Cortex of kidney (tissue), 1 donor: ENCODE results near the gene SULT1B1.
"Not testable (repeated sequence)": the region's sequence is repeated elsewhere in the genome, so short reads cannot be mapped to it uniquely, and the experiment has no call there.

ENCODE experiments used
- DNase-seq: peaks from one replicate; lab custom pipeline; 2025; lab: John Stamatoyannopoulos, UW

SULT1B1 gene

DNA sequence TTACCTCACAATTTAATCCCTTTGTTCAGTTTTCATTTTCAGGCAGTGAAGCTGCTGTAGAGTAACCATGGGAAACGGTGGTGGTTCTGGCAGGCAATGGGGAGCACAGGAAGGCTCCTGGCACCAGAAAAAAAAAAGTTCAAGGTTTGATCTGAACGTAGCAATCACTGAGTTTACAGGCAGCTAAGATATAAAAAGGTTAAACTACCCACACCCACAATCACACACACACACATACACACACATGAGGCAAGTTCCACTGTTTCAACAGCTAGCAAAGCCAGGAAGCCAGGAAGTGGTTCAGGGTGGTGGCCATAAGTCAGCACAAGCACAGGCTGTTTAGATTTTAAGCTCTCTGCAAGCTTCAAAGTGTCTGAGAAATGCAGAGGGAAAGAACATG, at the start of gene SULT1B1:
SULT1B1 (minus strand) TSS at position 166 of the 400 bp plus-strand sequence. CDS start 5,403 bp downstream, outside the sequence.
- no peak for DNase-seq

DNA sequence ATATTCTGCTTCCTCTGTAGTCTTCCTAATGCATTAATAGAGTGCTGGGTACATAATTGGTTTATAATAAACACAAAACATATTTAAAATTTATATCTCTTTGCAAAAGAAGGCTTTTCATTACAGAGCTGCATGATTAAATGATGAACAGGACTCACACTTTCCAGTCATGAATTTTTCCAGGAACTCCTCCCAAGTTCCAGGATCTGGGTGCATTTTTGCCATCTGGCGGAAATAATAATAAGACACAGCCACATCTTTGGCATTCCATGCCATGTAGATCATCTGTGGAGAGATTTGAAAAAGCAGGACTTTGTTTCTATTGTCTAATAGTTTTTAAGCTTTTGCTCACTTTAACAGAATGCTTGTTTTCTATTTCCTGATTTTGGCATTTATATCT, 40.2 kb upstream of the SULT1B1 start:
- no peak for DNase-seq

DNA sequence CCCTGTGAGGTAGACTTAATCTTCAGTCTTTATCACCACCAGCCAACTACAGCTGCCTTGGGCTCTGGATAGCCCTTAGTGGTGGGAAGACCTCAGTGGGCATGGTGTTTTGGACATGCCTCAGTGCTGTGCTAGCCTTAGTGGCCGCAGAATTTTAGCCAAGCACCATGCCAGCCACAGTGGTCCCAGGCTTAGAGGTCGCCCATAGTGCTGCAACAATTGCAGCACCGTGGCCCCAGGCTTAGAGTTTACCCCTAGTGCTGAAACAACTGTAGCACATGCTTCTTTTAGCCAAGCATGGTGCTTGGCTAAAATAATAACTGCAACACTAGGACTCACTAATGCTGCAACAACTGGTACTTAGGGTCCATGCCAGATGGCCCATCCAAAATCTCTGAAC, 38.9 kb upstream of the SULT1B1 start:
- DNase-seq = no peak

DNA sequence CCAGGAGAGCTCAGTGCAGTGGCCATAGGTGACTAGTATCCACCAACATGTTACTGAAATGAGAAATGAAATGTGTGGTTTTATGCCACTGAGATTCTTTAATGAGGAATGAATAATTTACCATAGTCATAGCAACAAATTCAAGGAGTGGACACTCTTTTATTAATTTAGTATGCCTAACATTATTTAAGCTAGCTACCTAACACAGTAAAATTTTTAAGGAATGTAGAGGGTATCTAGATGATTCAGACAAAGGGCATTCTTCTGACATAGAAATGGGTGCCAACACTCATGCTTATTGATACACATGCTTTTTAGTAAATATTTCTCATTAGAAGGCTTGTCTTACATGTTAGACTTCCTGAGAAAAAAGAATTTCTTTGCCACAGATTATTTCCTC, 33.3 kb upstream of the SULT1B1 start:
- no peak for DNase-seq

DNA sequence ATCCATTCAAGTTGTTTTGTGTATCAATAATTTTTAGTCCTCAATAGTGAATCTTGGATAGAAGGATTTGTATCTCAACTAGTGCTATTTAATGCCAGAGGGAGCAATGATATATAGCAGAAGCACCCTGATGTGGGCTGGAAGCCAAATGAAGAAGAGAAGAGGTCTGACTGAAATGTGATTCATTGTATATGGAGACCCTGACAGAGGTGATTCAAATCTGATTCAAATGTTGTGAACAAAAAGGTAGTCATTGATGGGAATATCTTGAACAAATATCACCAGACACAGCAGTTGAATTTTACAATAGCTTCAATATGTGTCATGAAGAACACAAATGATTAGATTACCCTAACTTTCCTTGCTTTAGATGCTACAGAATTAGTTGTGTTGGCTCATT, 27.5 kb upstream of the SULT1B1 start:
- DNase-seq = no peak

DNA sequence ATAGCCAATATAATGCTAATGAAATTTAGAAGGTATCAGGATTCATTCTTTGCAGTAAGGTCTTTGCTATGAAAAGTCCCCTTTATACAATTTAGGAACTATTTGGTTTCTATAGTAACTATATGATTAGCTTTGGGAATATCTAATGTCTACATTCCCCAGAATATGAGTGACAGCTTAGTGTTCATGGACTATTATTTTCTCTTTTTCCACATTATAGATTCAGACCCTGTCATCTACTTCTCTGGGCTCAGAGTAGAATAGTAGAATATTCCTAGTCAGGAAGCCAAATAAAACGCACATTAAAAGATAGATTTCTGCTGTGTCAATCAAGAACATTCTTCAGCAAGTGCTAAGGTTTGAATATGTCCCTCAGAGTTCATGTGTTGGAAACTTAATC, 26.1 kb upstream of the SULT1B1 start:
- DNase-seq = no peak

DNA sequence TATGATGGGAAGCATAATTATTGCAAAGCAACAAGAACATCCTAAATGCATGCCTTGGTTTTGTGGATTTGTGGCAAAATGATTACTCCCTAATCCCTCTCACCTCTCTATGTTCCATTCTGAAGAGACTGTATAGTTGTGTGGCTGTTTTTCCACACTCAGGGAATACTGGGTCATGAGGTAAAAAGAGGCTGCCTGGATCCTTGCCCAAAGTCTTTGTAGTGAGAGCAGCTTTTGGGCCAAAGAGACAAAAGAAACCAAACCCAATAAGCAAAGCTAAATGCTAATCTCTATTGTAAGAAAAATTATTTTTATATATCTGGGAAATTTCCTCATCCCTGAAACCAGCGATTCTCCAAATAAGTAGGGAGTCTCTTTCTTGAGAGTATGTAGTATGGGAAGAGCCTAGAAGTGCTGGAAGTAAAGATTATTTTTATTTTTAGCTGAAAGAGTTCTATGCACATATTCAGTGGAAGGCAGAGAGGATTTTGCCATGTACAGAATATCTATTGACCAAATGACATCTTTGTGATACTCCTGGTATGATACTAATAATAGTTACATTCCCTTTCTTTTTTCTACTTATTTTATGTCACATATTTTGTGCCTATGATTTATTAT, 24.9 kb upstream of the SULT1B1 start:
- DNase-seq = no peak

DNA sequence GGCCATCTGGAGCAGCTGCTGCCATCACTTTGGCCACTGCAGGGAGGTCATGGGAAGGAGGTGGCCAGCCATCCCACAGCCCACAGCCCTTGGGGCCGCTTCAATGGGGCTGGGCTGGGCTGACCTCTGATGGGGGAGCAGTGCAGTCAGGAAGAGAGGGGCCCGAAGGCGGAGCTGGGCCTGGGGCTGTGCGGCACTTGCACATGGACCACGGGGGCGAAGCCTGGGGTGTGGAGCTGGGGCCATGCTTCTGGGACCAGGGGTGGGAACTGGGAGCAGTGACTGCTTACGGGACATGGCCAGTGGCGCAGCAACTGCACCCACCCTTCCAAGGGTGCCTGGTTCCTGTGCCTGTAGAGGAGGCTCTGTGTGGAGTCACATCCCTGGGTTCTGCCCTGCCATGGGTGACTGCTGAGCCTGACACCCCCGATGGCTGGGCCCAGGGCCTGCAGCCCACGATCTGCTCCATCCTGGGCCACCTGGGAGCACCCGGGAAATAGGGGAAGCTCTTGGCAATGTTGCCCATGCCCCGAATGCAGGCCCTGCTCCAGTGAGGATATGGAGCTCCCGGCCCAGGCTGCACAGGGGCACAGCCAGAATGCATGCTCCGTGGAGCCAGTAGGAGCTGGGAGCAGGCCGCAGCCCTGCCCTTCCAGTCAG, 22.4 kb upstream of the SULT1B1 start:
- no peak for DNase-seq

DNA sequence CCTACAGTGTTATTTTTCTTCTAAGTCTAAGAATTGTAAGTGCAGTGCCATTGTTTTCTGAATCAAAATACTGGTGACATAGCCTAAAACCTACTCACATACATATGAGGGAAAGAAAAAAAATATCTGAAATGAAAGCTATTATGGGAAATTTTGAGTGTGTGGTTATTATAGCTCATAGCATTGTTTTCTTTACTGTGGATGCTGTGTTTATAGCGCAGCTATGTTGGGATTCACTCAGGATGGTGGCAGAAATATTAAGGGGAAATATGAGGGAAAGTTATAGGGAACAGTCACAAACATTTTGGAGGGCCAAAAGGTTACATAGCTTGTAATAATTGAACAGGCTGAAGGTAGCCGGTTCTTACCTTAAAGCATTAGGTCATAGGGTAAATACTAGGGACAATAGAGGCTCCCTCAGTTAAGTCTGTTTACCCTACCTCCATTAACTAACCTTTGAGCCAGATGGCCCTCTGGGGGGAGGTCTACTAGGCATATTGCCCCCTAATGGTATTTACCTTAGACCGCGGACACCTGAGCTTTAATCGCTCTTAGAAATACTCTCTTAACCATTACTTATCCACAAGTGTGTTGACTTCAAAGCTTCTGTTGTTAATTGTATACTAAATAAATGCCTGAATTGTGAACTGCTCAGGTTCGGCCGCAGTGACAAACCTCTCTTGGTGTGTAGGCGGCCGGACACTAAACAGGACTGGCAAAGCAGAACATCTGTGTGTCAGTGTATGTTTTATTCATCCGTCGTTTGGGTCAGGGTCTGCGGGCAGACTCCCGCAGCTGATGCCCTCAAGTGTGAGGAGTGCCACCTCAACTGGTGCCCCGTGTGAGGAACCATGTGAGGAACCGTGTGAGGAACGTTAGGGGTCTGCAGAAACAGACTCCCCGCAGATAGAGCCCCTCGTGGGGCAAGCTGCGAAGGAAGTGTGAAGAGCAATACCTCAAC, 21.3 kb upstream of the SULT1B1 start:
- DNase-seq = no peak

DNA sequence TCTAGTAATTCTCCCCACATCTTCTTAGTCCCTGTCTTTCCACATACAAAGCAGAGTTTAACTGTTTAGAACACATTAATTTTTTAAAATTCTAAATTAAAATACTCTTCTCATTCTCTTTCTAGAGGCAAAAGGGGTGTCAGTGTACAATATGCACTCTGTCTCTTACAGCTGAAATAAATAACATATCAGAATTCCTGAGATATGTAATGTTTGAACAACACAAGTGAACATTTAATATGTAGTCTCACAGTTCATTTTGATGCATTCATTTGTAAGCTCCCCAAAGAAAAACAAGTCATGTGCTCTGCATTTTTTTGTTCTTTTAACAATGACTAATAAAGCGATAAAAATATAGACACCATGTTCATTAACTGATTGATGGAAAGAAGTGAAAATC, 19.7 kb upstream of the SULT1B1 start:
- no peak for DNase-seq

DNA sequence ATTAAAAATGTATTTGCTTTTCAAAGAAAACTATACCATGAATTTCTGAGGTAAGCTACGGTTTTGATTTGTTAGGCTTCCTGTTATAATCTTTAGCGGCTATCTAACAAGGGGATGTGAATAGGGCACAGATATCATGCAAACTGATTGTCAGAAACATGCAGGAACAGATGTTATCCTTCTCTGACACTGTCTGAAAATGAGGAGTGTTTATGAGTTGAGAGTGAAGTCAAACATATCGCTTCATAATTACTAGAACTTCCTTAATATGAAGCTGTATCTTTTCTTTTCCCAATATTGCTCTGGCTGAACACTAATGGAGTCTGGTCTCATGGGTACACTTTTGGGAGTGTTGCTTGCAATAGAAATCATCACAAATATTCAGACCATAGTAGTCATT, 16.3 kb upstream of the SULT1B1 start:
- no peak for DNase-seq

DNA sequence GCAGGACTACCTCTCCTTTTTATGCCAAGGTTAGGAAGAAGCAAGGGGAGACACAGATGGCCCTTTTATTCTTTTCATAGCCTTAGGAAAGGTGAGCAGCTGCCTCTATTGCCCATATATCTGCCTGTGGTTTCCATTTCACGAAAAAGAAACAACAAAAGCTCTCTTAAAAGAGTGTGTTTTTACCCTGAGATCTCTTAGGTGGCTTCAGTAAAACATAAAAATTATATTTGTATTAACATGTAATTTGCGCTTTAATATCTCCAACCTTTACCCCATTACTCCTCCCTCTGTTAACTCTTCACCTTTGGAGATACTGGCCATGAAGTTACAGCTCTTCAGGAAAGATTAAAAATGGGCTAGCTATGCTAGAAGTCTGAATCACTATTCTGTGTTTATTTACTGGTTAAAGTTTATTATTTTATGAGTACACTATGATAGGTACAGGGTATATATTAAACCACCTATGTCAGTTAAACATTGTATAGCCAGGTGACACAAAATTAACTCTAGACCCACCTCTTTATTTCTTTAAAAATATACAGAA, 15.0 kb upstream of the SULT1B1 start:
- no peak for DNase-seq

DNA sequence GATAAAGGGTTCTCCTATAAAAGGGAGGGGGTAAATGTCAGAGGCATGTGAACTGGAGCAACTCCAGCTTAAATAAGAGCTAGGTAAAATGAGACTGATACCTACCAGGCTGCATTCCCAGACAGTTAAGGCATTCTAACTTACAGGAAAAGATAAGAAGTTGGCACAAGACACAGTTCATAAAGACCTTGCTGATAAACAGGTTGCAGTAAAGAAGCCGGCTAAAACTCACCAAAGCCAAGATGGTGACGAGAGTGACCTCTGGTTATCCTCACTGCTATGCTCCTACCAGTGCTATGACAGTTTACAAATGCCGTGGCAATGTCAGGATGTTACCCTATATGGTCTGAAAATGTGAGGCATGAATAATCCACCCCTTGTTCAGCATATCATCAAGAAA, 13.1 kb upstream of the SULT1B1 start:
- DNase-seq = no peak

DNA sequence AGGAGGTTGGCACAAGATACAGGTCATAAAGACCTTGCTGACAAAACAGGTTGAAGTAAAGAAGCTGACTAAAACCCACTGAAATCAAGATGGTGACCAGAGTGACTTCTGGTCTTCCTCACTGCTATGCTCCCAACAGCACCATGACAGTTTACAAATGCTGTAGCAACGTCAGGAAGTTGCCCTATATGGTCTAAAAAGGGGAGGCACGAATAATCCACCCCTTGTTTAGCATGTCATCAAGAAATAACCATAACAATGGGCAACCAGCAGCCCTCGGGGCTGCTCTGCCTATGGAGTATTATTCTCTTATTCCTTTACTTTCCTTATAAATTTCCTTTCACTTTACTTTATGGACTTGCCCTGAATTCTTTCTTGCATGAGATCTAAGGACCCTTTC, 8.1 kb upstream of the SULT1B1 start:
- DNase-seq = not testable (repeated sequence)

DNA sequence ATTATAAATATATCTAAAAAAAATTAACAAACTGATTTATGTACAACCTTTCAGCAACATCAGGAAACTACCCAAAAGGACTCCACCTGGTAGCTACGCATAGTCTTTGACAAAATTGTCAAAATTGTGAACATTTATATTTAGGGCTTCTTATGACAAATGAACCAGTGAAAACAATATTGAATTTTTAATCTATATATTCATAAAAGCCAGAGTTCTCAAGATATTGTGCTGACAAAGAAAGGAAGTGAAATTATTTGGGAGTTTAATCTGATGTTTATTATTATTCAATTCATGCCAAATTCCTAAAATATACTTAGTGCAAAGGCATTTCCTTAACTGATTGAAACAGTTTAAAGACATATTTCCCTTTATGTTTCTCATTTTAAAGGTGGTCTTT, 5.3 kb upstream of the SULT1B1 start:
- no peak for DNase-seq

DNA sequence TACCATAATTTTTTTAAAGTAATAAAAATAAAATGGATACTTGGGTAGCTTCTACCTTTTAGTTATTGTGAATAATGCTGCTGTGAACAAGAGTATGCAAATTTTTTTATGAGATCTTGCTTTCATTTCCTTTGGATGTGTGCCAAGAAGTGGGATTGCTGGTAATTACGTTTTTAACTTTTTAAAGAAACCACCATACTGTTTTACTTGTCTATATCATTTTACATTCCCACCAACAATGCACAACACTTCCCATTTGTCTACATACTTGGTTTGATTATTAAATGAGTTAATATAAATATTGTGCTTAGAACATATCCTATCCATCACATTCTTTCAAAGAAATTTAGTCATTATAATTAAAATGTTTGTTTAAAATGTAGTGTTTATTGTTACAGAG, 3.9 kb upstream of the SULT1B1 start:
- no peak for DNase-seq

DNA sequence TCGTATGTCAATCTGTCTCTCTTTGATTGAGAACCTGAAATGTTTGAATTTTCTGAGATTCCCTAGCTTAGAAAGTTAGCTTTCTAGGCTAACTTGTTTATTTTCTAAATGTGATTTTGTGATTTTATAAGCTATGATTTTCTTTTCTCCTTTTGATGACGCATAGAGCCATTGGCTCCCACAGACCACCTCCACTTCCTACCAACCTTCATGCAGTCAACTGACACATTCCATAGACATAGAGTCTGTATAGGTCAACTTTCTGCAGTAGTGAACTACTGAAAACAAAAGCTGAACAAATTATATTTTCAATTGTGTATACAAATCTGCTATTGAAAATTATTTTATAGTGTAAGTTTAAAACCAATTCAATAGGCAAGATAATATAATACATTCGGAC, 2.8 kb upstream of the SULT1B1 start:
- DNase-seq = no peak

DNA sequence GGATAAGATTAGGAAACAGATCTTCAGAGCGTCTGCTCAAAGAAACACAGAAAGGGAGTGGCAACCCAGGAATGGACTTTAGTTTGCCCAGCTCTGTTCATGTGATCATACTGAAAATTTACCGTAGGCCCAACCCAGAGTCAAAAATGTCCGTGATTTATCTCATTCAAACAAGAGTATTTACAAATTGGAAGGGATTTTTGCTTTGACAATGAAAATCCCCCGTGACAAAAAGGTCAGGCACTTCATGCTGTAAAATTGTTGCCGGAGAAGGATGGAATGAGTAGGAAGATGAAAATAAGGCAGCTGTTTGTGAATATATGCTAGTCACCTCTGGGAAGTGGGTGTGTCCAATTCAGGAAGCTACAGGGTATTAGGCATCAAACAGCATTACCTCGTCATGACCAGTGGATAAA, 1.2 kb downstream of the SULT1B1 start:
- no peak for DNase-seq

DNA sequence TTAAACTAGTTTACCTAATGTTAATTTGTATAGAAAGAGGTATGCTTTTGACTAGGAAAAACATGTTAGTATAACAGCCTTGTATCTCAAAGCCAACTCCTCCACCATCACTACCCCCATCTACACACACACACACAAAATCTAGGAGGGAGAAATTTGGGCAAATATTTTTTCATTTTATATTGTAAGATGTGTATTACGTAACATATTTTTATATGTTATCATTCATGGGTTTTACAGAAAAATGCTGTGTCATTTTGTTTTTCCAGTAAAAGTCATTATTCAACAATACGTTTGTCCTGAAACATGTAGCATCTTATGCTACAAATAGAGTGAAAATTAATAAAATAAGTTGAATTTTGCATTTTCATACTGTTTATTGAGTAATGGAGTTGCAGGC, 3.0 kb downstream of the SULT1B1 start:
- no peak for DNase-seq

DNA sequence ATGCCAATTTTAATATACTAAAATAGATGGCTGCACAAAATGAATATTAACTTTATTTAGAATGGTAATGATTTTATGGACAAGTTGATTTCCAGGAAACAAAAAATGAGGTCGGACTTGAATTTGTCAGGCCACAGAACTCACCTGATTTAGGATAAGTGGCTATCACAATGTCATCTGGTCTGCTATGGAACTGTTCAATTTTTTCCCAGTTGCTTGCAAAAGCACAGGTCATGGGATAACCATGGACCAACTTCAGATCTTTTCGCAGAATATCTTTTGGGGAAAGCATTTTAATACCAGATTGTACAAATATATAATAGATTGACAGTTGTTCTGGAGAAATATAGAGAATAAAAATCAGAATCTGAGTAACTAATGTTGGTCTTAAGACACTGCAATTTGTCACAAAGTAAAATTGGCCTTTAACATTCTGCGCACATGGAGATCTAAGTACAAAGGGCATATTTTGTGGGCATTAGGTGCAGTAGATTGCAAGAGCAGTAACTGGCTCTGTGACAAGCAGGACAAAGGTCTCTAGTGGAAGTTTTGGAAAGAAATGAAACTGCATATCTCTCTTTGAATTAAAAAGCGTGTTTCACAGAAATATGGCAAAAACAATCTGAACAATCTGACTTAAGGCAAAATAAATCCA, 5.4 kb downstream of the SULT1B1 start:
- DNase-seq = no peak

DNA sequence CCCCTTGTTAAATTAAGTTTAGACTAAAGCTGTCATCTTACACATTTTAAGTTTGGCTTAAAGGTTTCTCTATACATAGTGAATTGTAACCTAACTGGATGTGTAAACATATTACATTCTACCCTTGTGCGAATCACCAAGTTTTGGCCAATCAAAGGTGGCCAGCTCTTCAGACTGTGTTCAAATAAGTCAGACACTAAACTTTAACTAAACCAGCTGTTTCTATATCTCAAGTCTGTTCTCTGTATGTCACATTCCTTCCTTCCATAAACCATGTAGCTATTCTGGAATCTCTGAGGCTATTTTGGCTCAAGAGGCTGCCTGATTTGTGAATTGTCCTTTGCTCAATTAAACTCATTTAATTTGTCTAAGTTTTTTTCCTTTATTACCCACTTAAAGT, 6.7 kb downstream of the SULT1B1 start:
- no peak for DNase-seq

DNA sequence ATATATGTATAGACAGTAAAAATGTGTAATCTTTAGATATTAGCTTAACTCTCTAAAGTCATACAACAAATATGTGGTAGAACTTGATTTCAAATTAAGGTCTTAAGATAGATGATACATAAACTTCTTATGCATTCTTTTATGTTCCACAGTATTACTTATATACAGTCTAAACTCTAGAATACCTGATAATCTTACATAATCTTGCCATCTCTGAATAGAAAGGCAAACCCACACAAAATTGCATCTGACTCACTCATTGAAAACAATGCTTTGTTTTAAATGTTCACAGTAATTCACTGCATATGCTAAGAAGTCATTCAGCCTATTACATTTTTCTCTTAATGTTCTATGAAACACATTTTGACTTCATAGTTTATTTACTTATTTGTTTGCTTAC, 10.1 kb downstream of the SULT1B1 start:
- DNase-seq = no peak
